Measurements from ENCODE around the gene C22orf23. TPM values are rescaled to one million over a fixed set of nuclear protein-coding genes. Genes with fewer than 3 reads are reported as not detected.

Gene C22orf23
- total RNA-seq, 1 experiment from 2014 or later, result 0.64 TPM

DNA sequence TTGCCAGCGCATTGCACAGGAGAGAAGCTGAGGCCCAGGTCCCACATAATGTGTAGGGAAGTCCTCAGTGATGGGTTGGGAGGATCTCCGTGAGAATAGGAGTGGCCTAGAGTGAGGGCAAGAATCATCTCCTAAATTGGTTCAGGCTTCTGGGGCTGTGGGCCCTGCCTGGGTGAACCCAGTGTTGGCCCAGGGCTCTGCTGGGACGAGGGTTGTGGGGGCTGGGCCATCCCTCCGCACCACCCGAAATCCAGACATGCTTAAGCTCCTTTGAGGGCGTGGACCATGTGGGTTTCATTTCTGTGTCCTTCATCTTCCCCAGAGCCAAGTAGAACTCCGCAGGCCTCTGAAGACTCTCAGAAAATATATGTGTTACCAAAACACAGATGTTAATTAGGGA lies 43.6 kb downstream of the C22orf23 start:
- ChIA-PET CTCF (no interaction called here), POLR2A (ENCODE audit: low non-redundant PET) (no interaction called here)
- Histone ChIP-seq H3K36me3 (ENCODE audit: insufficient read depth, low read length, poor library complexity, severe bottlenecking) (peaks cover 4% of the 10 kb centered on the region), H3K4me3 (ENCODE audit: low read depth, low read length, poor library complexity, severe bottlenecking) (no peak overlapping the region), H3K27ac (ENCODE audit: low read depth, low read length, poor library complexity, severe bottlenecking) (no peak overlapping the region), H3K27me3 (replicated peaks; ENCODE audit: insufficient read depth, low read depth, low read length, poor library complexity) (no peaks in the 10 kb centered on the region), H3K9me3 (ENCODE audit: low read depth, low read length, poor library complexity, severe bottlenecking) (no peaks in the 10 kb centered on the region), H3K4me1 (ENCODE audit: insufficient read depth, low read length, poor library complexity, severe bottlenecking) (peaks cover 15% of the 10 kb centered on the region)
- intact Hi-C loops (cut with micrococcal nuclease; ENCODE audit: unreplicated experiment), result no loop called here
- DNase-seq (ENCODE audit: low spot score), result no peak
- no peak for TF ChIP-seq CTCF (conservative IDR thresholded peaks at IDR 0.05; ENCODE audit: low read depth, low read length)
- BruUV-seq (replicated peaks), result no TSS peak

DNA sequence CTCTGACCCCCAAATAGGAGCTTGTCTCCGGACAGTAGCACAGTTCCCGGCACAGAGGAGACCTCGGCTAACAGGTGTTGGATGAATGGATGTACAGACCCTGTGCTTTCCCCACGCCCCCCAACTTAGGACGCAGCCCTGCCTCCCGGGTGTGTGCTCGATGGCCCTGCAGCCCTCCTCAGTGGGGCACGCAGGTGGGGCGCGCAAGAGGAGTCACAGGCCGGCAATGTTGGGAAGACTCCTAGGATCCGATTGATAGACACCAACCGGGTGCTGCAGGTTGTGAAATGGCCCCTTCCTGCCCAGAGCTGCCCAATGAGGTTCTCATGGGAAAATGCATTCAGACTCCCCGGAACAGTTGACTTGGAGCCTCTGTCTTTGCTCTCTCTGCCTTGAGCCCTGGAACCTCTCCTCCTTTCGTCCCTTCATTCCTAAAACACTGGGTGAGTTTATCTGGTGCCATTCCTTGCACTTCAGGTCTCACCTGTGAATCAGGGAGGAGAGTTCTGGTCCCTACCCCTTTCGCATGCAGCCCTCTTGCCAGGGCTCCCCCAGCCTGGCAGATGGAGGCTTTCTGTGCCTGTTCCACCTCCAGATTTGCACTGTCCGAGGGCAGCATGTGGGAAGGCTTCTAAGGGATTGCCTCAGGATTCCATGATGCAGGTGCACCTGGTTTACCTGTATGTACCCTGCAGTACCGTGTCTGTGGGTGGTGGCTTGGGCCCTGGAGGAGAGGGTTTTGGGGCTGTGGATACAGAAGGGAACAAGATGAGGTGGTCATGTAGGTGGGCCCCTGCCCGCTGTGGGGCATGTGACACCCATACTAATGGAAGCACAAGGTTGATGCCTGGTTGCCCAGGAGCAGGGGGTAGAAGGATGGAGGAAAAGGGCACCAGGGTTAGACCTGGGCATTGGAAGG lies 46.1 kb downstream of the C22orf23 start:
- H3K4me1 ChIP-seq (ENCODE audit: insufficient read depth, low read length, poor library complexity, severe bottlenecking), result peaks cover 15% of the 10 kb centered on the region
- H3K36me3 ChIP-seq (ENCODE audit: insufficient read depth, low read length, poor library complexity, severe bottlenecking), result no peaks in the 10 kb centered on the region
- TF ChIP-seq EZH2 (IDR thresholded peaks at IDR 0.05; ENCODE audit: borderline replicate concordance, low read depth, low read length, poor library complexity, severe bottlenecking) (no peak), CTCF (conservative IDR thresholded peaks at IDR 0.05; ENCODE audit: low read depth, low read length) (no peak)
- ChIA-PET CTCF (interaction anchor here (0.6 kb wide), 1 partner anchor 27 kb away, joined by 3 read pairs; no protein-coding TSS in a partner anchor), POLR2A (ENCODE audit: low non-redundant PET) (no interaction called here)
- BruUV-seq (replicated peaks), result no TSS peak
- no peaks in the 10 kb centered on the region for H3K9me3 ChIP-seq (ENCODE audit: low read depth, low read length, poor library complexity, severe bottlenecking)
- peak overlapping the region; percentile 66 for H3K4me3 ChIP-seq (ENCODE audit: low read depth, low read length, poor library complexity, severe bottlenecking)
- DNase-seq (ENCODE audit: low spot score), result no peak
- intact Hi-C loops (cut with micrococcal nuclease; ENCODE audit: unreplicated experiment), result no loop called here
- peak overlapping the region; percentile 54 for H3K27ac ChIP-seq (ENCODE audit: low read depth, low read length, poor library complexity, severe bottlenecking)
- H3K27me3 ChIP-seq (replicated peaks; ENCODE audit: insufficient read depth, low read depth, low read length, poor library complexity), result no peaks in the 10 kb centered on the region

- DNase-seq (ENCODE audit: low spot score), result no peak
- intact Hi-C loops (cut with micrococcal nuclease; ENCODE audit: unreplicated experiment), result no loop called here
- H3K27me3 ChIP-seq (replicated peaks; ENCODE audit: insufficient read depth, low read depth, low read length, poor library complexity), result no peaks in the 10 kb centered on the region
- BruUV-seq (replicated peaks), result no TSS peak
- ChIA-PET CTCF (interaction anchor here (0.6 to 1.0 kb wide), 2 partner anchors 15 to 208 kb away, joined by 3 read pairs; no protein-coding TSS in a partner anchor), POLR2A (ENCODE audit: low non-redundant PET) (interaction anchor here (0.8 kb wide), 1 partner anchor 343 kb away, joined by 3 read pairs; no protein-coding TSS in a partner anchor)
- peak overlapping the region; percentile 54 for H3K27ac ChIP-seq (ENCODE audit: low read depth, low read length, poor library complexity, severe bottlenecking)
- no peaks in the 10 kb centered on the region for H3K36me3 ChIP-seq (ENCODE audit: insufficient read depth, low read length, poor library complexity, severe bottlenecking)
- H3K9me3 ChIP-seq (ENCODE audit: low read depth, low read length, poor library complexity, severe bottlenecking), result no peaks in the 10 kb centered on the region
- no peak for TF ChIP-seq CTCF (conservative IDR thresholded peaks at IDR 0.05; ENCODE audit: low read depth, low read length)
- H3K4me3 ChIP-seq (ENCODE audit: low read depth, low read length, poor library complexity, severe bottlenecking), result peak overlapping the region; percentile 66
- H3K4me1 ChIP-seq (ENCODE audit: insufficient read depth, low read length, poor library complexity, severe bottlenecking), result peaks cover 15% of the 10 kb centered on the region
These were observed 46.9 kb downstream of the C22orf23 start for GRCh38 chr22:37906364-37907008.
